Measurements from ENCODE around the gene DPYSL5. TPM values are rescaled to one million over a fixed set of nuclear protein-coding genes. Genes with fewer than 3 reads are reported as not detected.
A peak's percentile ranks its signal among the peaks of the same experiment; 100 is the strongest.
"Not testable (repeated sequence)": the region's sequence is repeated elsewhere in the genome, so short reads cannot be mapped to it uniquely, and the experiment has no call there.

DPYSL5 gene
- total RNA-seq, 2 donors from 2014 or later, result not detected

GRCh38 chr2:26916128-26916692 lies 68.3 kb downstream of the DPYSL5 start:
- TF ChIP-seq POLR2A (IDR thresholded peaks at IDR 0.05) (no peak), CTCF (IDR thresholded peaks at IDR 0.05) (no peak)
- intact Hi-C loops (cut with DNase I), result no loop called here
- Histone ChIP-seq H3K4me1 (no peaks in the 10 kb centered on the region), H3K4me3 (no peak overlapping the region), H3K9me3 (no peaks in the 10 kb centered on the region), H3K27ac (no peak overlapping the region), H3K27me3 (no peaks in the 10 kb centered on the region), H3K36me3 (replicated peaks in 1 of 2; ENCODE audit: insufficient read depth in 1 of 2, low read depth in 2 of 2) (no peaks in the 10 kb centered on the region)
- 67 to 74% methylated on average over 7 of the region's 7 CpGs for WGBS, 2 donors
- no peak for DNase-seq
- ATAC-seq, result no peak

GRCh38 chr2:26917135-26917836 lies 69.4 kb downstream of the DPYSL5 start:
- no peak for TF ChIP-seq POLR2A (IDR thresholded peaks at IDR 0.05)
- no peak for TF ChIP-seq CTCF (IDR thresholded peaks at IDR 0.05)
- Histone ChIP-seq H3K4me1 (no peaks in the 10 kb centered on the region), H3K27ac (no peak overlapping the region), H3K4me3 (no peak overlapping the region), H3K36me3 (replicated peaks in 1 of 2; ENCODE audit: insufficient read depth in 1 of 2, low read depth in 2 of 2) (no peaks in the 10 kb centered on the region), H3K9me3 (no peaks in the 10 kb centered on the region), H3K27me3 (no peaks in the 10 kb centered on the region)
- DNase-seq (no peak), ATAC-seq (no peak)
- 65 to 70% methylated on average over 5 of the region's 5 CpGs for WGBS, 2 donors
- intact Hi-C loops (cut with DNase I), result no loop called here

GRCh38 chr2:26921323-26921722 lies 73.4 kb downstream of the DPYSL5 start:
- TF ChIP-seq POLR2A (IDR thresholded peaks at IDR 0.05) (no peak), CTCF (IDR thresholded peaks at IDR 0.05) (no peak)
- no peaks in the 10 kb centered on the region for H3K36me3 ChIP-seq (replicated peaks in 1 of 2; ENCODE audit: insufficient read depth in 1 of 2, low read depth in 2 of 2)
- H3K4me1 ChIP-seq, result no peaks in the 10 kb centered on the region
- H3K27me3 ChIP-seq, result no peaks in the 10 kb centered on the region
- intact Hi-C loops (cut with DNase I), result no loop called here
- ATAC-seq (no peak), DNase-seq (no peak)
- no peak overlapping the region for H3K27ac ChIP-seq
- no peak overlapping the region for H3K4me3 ChIP-seq
- H3K9me3 ChIP-seq, result no peaks in the 10 kb centered on the region
- 83 to 93% methylated on average over 5 of the region's 5 CpGs for WGBS, 2 donors

GRCh38 chr2:26922405-26923188 lies 74.7 kb downstream of the DPYSL5 start:
- H3K4me3 ChIP-seq, result no peak overlapping the region
- intact Hi-C loops (cut with DNase I), result no loop called here
- DNase-seq (peak; percentile 34 to 66 (median 57)), ATAC-seq (peak; percentile 70)
- no peaks in the 10 kb centered on the region for H3K36me3 ChIP-seq (replicated peaks in 1 of 2; ENCODE audit: insufficient read depth in 1 of 2, low read depth in 2 of 2)
- no peaks in the 10 kb centered on the region for H3K9me3 ChIP-seq
- TF ChIP-seq CTCF (IDR thresholded peaks at IDR 0.05), result peak; percentile 29 to 63 (median 48)
- no peak for TF ChIP-seq POLR2A (IDR thresholded peaks at IDR 0.05)
- no peak overlapping the region for H3K27ac ChIP-seq
- WGBS, 2 donors, result 4 to 8% methylated on average over 8 of the region's 8 CpGs
- H3K4me1 ChIP-seq, result no peaks in the 10 kb centered on the region
- H3K27me3 ChIP-seq, result no peaks in the 10 kb centered on the region

GRCh38 chr2:26923189-26923466 lies 75.2 kb downstream of the DPYSL5 start:
- H3K36me3 ChIP-seq (replicated peaks in 1 of 2; ENCODE audit: insufficient read depth in 1 of 2, low read depth in 2 of 2); H3K9me3 ChIP-seq; H3K4me3 ChIP-seq; intact Hi-C loops (cut with DNase I); DNase-seq; H3K27me3 ChIP-seq; H3K4me1 ChIP-seq; ATAC-seq; H3K27ac ChIP-seq: not testable (repeated sequence)
- 30 to 69% methylated on average over 1 of the region's 1 CpG for WGBS, 2 donors

Measured in body of pancreas (tissue), 4 donors.